Suprapubic skin (tissue), 4 donors: ENCODE results near the gene NEGR1.

Source experiments
- CTCF ChIP-seq, 2 donors: fragments of 200-600 bp in 1 of 2; fragments of 450-650 bp in 1 of 2; sonication (generic) in 1 of 2; IDR thresholded peaks; one replicate each; pipeline ENCODE4 v1.5.1; 2016 to 2019; ENCODE audit warnings: antibody characterized with exemption in 2 of 2, mild to moderate bottlenecking in 1 of 2, moderate library complexity in 1 of 2
- EP300 ChIP-seq: sonication (generic); formaldehyde crosslinking; IDR thresholded peaks from one replicate; pipeline ENCODE4 v1.6.1; 2017; ENCODE audit warnings: antibody characterized with exemption
- POLR2A ChIP-seq, 2 donors: fragments of 450-650 bp; IDR thresholded peaks; one replicate each; pipeline ENCODE4 v1.6.1; 2017; ENCODE audit warnings: antibody characterized with exemption in 2 of 2, mild to moderate bottlenecking in 2 of 2, moderate library complexity in 2 of 2
- POLR2AphosphoS5 ChIP-seq, 3 donors: sonication (generic); formaldehyde crosslinking; IDR thresholded peaks; one replicate each; pipeline ENCODE4 v1.6.1; 2017; ENCODE audit warnings: antibody characterized with exemption in 3 of 3

DNA sequence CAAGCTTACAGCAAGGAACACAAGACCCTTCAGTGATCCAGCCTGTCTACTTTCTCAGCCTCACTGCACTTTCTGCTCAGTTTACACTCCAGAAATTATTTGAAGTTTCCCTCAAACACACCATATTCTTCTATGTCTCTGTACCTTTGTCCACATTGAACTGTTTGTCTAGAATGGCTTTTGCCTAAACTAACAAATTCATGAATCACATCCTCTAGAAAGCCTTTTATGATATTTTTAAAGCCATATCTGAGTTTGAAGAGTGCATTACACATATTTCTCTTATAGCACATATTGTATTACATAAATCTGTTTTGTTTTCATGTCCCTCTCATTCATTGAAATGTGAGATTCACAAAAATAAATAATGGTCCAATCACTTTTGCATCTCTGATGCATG, 755.5 kb downstream of the NEGR1 start:
- no peak for TF ChIP-seq CTCF (IDR thresholded peaks at IDR 0.05)
- no peak for TF ChIP-seq POLR2A (IDR thresholded peaks at IDR 0.05)
- TF ChIP-seq EP300: no peak
- TF ChIP-seq POLR2AphosphoS5 (IDR thresholded peaks at IDR 0.05): no peak
